Stimulated activated CD4-positive, alpha-beta T cell treated with anti-CD3 and anti-CD28 coated beads, Interleukin-1b, Interleukin-23, amount 100 ng/mL, for 24 hours (primary cell): ENCODE results near the gene EVL.

Experiments used
- DNase-seq, 4 experiments: peaks; one replicate each; pipeline ENCODE4 v3.0.0-alpha.2; 2020; ENCODE audit warnings: low read depth in 4 of 4, low spot score in 1 of 4

The EVL gene

GRCh38 chr14:100124551-100125088 is 59.4 kb downstream of the EVL start:
- DNase-seq = no peak

GRCh38 chr14:100126401-100126800 is 61.2 kb downstream of the EVL start:
- no peak for DNase-seq

GRCh38 chr14:100127853-100128455 is 62.7 kb downstream of the EVL start:
- no peak for DNase-seq

- no peak for DNase-seq
Observed at GRCh38 chr14:100128688-100129087, 63.5 kb downstream of the EVL start.

- no peak for DNase-seq
Observed at GRCh38 chr14:100129161-100129589, 64.0 kb downstream of the EVL start.

GRCh38 chr14:100130521-100130920 is 65.3 kb downstream of the EVL start:
- no peak for DNase-seq

GRCh38 chr14:100131181-100131580 is 66.0 kb downstream of the EVL start:
- DNase-seq = no peak

- DNase-seq = no peak
Observed at GRCh38 chr14:100132161-100132902, 67.1 kb downstream of the EVL start.

GRCh38 chr14:100132903-100133510 is 67.8 kb downstream of the EVL start:
- no peak for DNase-seq

GRCh38 chr14:100134586-100134985 is 69.4 kb downstream of the EVL start:
- DNase-seq = no peak

- DNase-seq = no peak
Observed at GRCh38 chr14:100135073-100135472, 69.9 kb downstream of the EVL start.

GRCh38 chr14:100135784-100136183 is 70.6 kb downstream of the EVL start:
- DNase-seq = no peak

- DNase-seq = no peak
Observed at GRCh38 chr14:100137173-100137572, 72.0 kb downstream of the EVL start.

- DNase-seq = no peak
Observed at GRCh38 chr14:100138082-100138787, 73.0 kb downstream of the EVL start.

- DNase-seq = no peak
Observed at GRCh38 chr14:100138955-100139354, 73.7 kb downstream of the EVL start.

- DNase-seq = no peak
Observed at GRCh38 chr14:100140452-100141078, 75.3 kb downstream of the EVL start.

- no peak for DNase-seq
Observed at GRCh38 chr14:100141098-100141497, 75.9 kb downstream of the EVL start.

GRCh38 chr14:100142073-100143040 is 77.1 kb downstream of the EVL start:
- no peak for DNase-seq

GRCh38 chr14:100143523-100143922 is 78.3 kb downstream of the EVL start:
- no peak for DNase-seq

GRCh38 chr14:100143934-100144333 is 78.7 kb downstream of the EVL start:
- no peak for DNase-seq
